PC-3 (cell line): ENCODE measurements around the gene GALK2. TPM values are rescaled to one million over a fixed set of nuclear protein-coding genes. Genes with fewer than 3 reads are reported as not detected.

Experiments used
- ATAC-seq: fragments of 200-7000 bp; cut with Tn5 transposase; 2 replicates; pipeline ENCODE4 v1.9.1; 2020; ENCODE audit warnings: mild to moderate bottlenecking, moderate library complexity
- BruUV-seq: library from RNA; stranded (reverse); fragments of 400-500 nt; replicated peaks from 2 replicates; lab custom pipeline; 2021; lab: Mats Ljungman, UMichigan
- CTCF ChIA-PET: fragments of 300-600 bp; sonication (Branson Sonifier 250); formaldehyde crosslinking; loops from one replicate; lab custom pipeline; 2022; ENCODE audit warnings: antibody characterized with exemption; lab: Charles Lee
- POLR2A ChIA-PET: fragments of 300-600 bp; sonication (Branson Sonifier 250); formaldehyde crosslinking; loops from one replicate; lab custom pipeline; 2022; ENCODE audit warnings: antibody characterized with exemption; ENCODE audit not compliant: unreplicated experiment; lab: Charles Lee
- DNase-seq: peaks from one replicate; pipeline ENCODE4 v3.0.0-alpha.2; 2015
- H2AFZ ChIP-seq: fragments of 300-600 bp; sonication (generic); 2 replicates; pipeline ENCODE4 v1.6.0; 2016; ENCODE audit warnings: antibody characterized with exemption, low read length
- H3F3A ChIP-seq: fragments of 300-600 bp; sonication (generic); one replicate; pipeline ENCODE4 v1.6.0; 2017; ENCODE audit warnings: antibody characterized with exemption, low read length, control low read depth, mild to moderate bottlenecking; ENCODE audit not compliant: unreplicated experiment
- H3K27ac ChIP-seq: fragments of 300-600 bp; sonication (generic); 2 replicates; pipeline ENCODE4 v1.5.1; 2016; ENCODE audit warnings: mild to moderate bottlenecking, low read length
- H3K27me3 ChIP-seq: fragments of 300-600 bp; sonication (generic); 2 replicates; pipeline ENCODE4 v1.6.1; 2016; ENCODE audit warnings: low read length, mixed read lengths
- H3K36me3 ChIP-seq: fragments of 300-600 bp; sonication (generic); 2 replicates; pipeline ENCODE4 v1.6.1; 2016; ENCODE audit warnings: low read depth, mixed run types, low read length, mixed read lengths
- H3K4me1 ChIP-seq: fragments of 300-600 bp; sonication (generic); 2 replicates; pipeline ENCODE4 v1.5.1; 2016; ENCODE audit warnings: low read length; ENCODE audit not compliant: insufficient read depth
- H3K4me2 ChIP-seq: fragments of 300-600 bp; sonication (generic); 2 replicates; pipeline ENCODE4 v1.6.0; 2016; ENCODE audit warnings: low read length
- H3K4me3 ChIP-seq: fragments of 300-600 bp; sonication (generic); 2 replicates; pipeline ENCODE4 v1.5.1; 2016; ENCODE audit warnings: mild to moderate bottlenecking, low read length, mixed read lengths
- H3K79me2 ChIP-seq: fragments of 300-600 bp; sonication (generic); 2 replicates; pipeline ENCODE4 v1.6.1; 2017; ENCODE audit warnings: low read length, mixed read lengths
- H3K9ac ChIP-seq: fragments of 300-600 bp; sonication (generic); 2 replicates; pipeline ENCODE4 v1.6.0; 2016; ENCODE audit warnings: mild to moderate bottlenecking, low read length
- H3K9me2 ChIP-seq: fragments of 300-600 bp; sonication (generic); replicated peaks from 2 replicates; pipeline ENCODE4 v1.6.1; 2016; ENCODE audit warnings: mixed run types, low read length, mixed read lengths
- H3K9me3 ChIP-seq: fragments of 300-600 bp; sonication (generic); 2 replicates; pipeline ENCODE4 v1.6.1; 2016; ENCODE audit warnings: low read length, mixed read lengths
- H4K20me1 ChIP-seq: fragments of 300-600 bp; sonication (generic); 2 replicates; pipeline ENCODE4 v1.6.1; 2016; ENCODE audit warnings: low read length, mixed read lengths
- CTCF ChIP-seq: fragments of 300-600 bp; sonication (generic); conservative IDR thresholded peaks from 2 replicates; pipeline ENCODE4 v1.5.1; 2017; ENCODE audit warnings: antibody characterized with exemption, low read depth, mild to moderate bottlenecking, low read length
- EZH2 ChIP-seq: fragments of 300-600 bp; sonication (generic); IDR thresholded peaks from one replicate; pipeline ENCODE4 v1.6.1; 2017; ENCODE audit warnings: antibody characterized with exemption, mild to moderate bottlenecking, low read length; ENCODE audit not compliant: unreplicated experiment
- EZH2phosphoT487 ChIP-seq: fragments of 300-600 bp; sonication (generic); IDR thresholded peaks from 2 replicates; pipeline ENCODE4 v1.6.1; 2018; ENCODE audit warnings: mild to moderate bottlenecking, antibody characterized with exemption, low read length, borderline replicate concordance
- intact Hi-C: fragments of 100-400 bp; cut with micrococcal nuclease; formaldehyde crosslinking; loops from 2 replicates; pipeline ENCODE4 v1.9.0; 2023
- total RNA-seq: library from RNA; depleted of rRNA; stranded (reverse); fragments of >200 nt; gene quantifications from 2 replicates; pipeline ENCODE4 v1.2.3, GENCODE V29; 2014

The GALK2 gene
- total RNA-seq, 1 experiment from 2014 or later = 27.2 TPM

DNA sequence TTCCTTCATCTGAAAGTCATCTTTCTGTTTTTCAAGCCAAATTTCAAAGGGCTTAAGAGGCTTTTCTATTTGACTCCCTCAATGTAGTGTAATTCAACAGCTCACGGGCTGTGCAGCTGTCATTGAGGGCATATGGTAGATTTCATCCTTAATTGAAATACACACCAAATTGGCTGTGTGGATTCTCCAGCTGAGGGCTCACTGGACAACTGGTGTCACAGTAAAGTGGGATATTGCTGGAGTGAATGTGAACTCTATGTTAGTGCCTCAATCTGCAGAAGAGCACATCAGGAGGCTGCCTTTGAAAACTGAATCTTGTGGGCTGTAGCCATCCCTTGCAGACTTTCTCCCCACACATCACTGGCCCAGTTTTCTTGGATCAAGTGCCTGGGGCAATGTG is 120.1 kb downstream of the GALK2 start:
- no peak overlapping the region for H3K4me3 ChIP-seq
- H3K4me2 ChIP-seq = no peak overlapping the region
- no peak for ATAC-seq
- CTCF ChIA-PET = no interaction called here
- H3K79me2 ChIP-seq = no peaks in the 10 kb centered on the region
- H3K4me1 ChIP-seq = peaks cover 10% of the 10 kb centered on the region; the same call in 1 of the 2 replicates
- no peaks in the 10 kb centered on the region for H3F3A ChIP-seq
- no peaks in the 10 kb centered on the region for H4K20me1 ChIP-seq
- H3K9me2 ChIP-seq = no peaks in the 10 kb centered on the region
- intact Hi-C loops = no loop called here
- no peaks in the 10 kb centered on the region for H3K9me3 ChIP-seq
- POLR2A ChIA-PET = no interaction called here
- BruUV-seq = no TSS peak
- H3K27ac ChIP-seq = no peak overlapping the region
- H3K9ac ChIP-seq = no peak overlapping the region
- TF ChIP-seq EZH2phosphoT487 (no peak), EZH2 (no peak), CTCF (no peak)
- no peaks in the 10 kb centered on the region for H3K36me3 ChIP-seq
- H3K27me3 ChIP-seq = no peaks in the 10 kb centered on the region
- no peak overlapping the region for H2AFZ ChIP-seq
- no peak for DNase-seq

DNA sequence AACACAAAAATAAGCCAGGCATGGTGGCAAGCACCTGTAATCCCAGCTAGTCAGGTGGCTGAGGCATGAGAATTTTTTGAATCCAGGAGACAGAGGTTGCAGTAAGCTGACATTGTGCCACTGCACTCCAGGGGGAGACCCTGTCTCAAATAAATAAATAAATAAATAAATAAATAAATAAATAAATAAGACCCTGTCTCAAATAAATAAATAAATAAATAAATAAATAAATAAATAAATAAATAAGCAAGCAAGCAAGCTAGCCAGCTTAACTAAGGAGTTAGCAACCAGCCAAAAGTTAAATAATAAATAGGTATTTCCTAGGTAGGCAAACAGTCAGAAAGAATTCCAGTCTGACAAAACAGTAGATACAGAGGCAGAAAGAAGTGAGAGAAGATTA is 123.9 kb downstream of the GALK2 start:
- TF ChIP-seq CTCF (no peak), EZH2 (no peak), EZH2phosphoT487 (no peak)
- Histone ChIP-seq H3K9me2 (no peaks in the 10 kb centered on the region), H4K20me1 (no peaks in the 10 kb centered on the region), H3K4me1 (no peaks in the 10 kb centered on the region), H3K4me3 (no peak overlapping the region), H3K9ac (no peak overlapping the region), H3K27me3 (no peaks in the 10 kb centered on the region), H3K36me3 (no peaks in the 10 kb centered on the region), H3K27ac (no peak overlapping the region), H3K79me2 (no peaks in the 10 kb centered on the region), H3F3A (no peaks in the 10 kb centered on the region), H3K4me2 (no peak overlapping the region), H2AFZ (no peak overlapping the region), H3K9me3 (no peaks in the 10 kb centered on the region)
- ATAC-seq (no peak), DNase-seq (no peak)
- BruUV-seq = no TSS peak
- POLR2A ChIA-PET = no interaction called here
- CTCF ChIA-PET = no interaction called here
- intact Hi-C loops = no loop called here

GRCh38 chr15:49296258-49296657 is 126.2 kb downstream of the GALK2 start:
- POLR2A ChIA-PET = no interaction called here
- no peaks in the 10 kb centered on the region for H4K20me1 ChIP-seq
- H3K79me2 ChIP-seq = no peaks in the 10 kb centered on the region
- H3K4me3 ChIP-seq = no peak overlapping the region
- no peak overlapping the region for H2AFZ ChIP-seq
- no peak overlapping the region for H3K27ac ChIP-seq
- H3K4me2 ChIP-seq = no peak overlapping the region
- ATAC-seq (no peak), DNase-seq (no peak)
- no peaks in the 10 kb centered on the region for H3F3A ChIP-seq
- no peaks in the 10 kb centered on the region for H3K36me3 ChIP-seq
- CTCF ChIA-PET = interaction anchor here (0.7 kb wide), 1 partner anchor 60 kb away, joined by 3 read pairs; no protein-coding TSS in a partner anchor
- H3K9me3 ChIP-seq = no peaks in the 10 kb centered on the region
- H3K9me2 ChIP-seq = no peaks in the 10 kb centered on the region
- intact Hi-C loops = no loop called here
- H3K4me1 ChIP-seq = peaks cover 4% of the 10 kb centered on the region; the same call in 1 of the 2 replicates
- no peak overlapping the region for H3K9ac ChIP-seq
- no peaks in the 10 kb centered on the region for H3K27me3 ChIP-seq
- no TSS peak for BruUV-seq
- no peak for TF ChIP-seq EZH2phosphoT487
- no peak for TF ChIP-seq EZH2
- no peak for TF ChIP-seq CTCF
